ENCODE results near the gene FAM236D. TPM values are rescaled to one million over a fixed set of nuclear protein-coding genes. Genes with fewer than 3 reads are reported as not detected.
"Not testable (repeated sequence)": the region's sequence is repeated elsewhere in the genome, so short reads cannot be mapped to it uniquely, and the experiment has no call there.

Gene FAM236D
- polyA plus RNA-seq, 3 donors: not detected

- H3K9me3 ChIP-seq (replicated peaks in 1 of 2; ENCODE audit: control insufficient read depth in 1 of 2, insufficient read depth in 1 of 2, low read length in 2 of 2); H3K4me2 ChIP-seq (replicated peaks; ENCODE audit: extremely low read depth, low read length, poor library complexity, severe bottlenecking); H3K4me3 ChIP-seq (replicated peaks in 1 of 3; ENCODE audit: low read depth in 2 of 3, low read length in 3 of 3); H3K9me3 Mint-ChIP-seq; DNase-seq; H3K27ac ChIP-seq (ENCODE audit: low read depth in 1 of 2, low read length in 2 of 2); H3K4me1 Mint-ChIP-seq; H3K36me3 ChIP-seq (replicated peaks in 1 of 2; ENCODE audit: control insufficient read depth in 1 of 2, insufficient read depth in 2 of 2, low read length in 2 of 2); H3K4me1 ChIP-seq (ENCODE audit: control insufficient read depth in 1 of 2, insufficient read depth in 2 of 2, low read length in 2 of 2); H3K27me3 Mint-ChIP-seq (ENCODE audit: low read depth in 3 of 3); H3K79me2 ChIP-seq (ENCODE audit: insufficient read depth, low read length); H3K4me3 Mint-ChIP-seq; intact Hi-C loops (cut with micrococcal nuclease); H4K20me1 ChIP-seq (ENCODE audit: insufficient read depth, low read length); H3K27ac Mint-ChIP-seq; H3K27me3 ChIP-seq (ENCODE audit: control insufficient read depth in 2 of 2, insufficient read depth in 2 of 2, low read length in 2 of 2); H3K9ac ChIP-seq (ENCODE audit: insufficient read depth, low read length, poor library complexity, severe bottlenecking); H2AFZ ChIP-seq (ENCODE audit: insufficient read depth, low read depth, low read length, poor library complexity, severe bottlenecking); H3K36me3 Mint-ChIP-seq: not testable (repeated sequence)
- WGBS (ENCODE audit: insufficient coverage): no CpG with 5 or more reads among the region's 6 CpGs
Measured at GRCh38 chrX:72778146-72778545, 29.9 kb downstream of the FAM236D start.

DNA sequence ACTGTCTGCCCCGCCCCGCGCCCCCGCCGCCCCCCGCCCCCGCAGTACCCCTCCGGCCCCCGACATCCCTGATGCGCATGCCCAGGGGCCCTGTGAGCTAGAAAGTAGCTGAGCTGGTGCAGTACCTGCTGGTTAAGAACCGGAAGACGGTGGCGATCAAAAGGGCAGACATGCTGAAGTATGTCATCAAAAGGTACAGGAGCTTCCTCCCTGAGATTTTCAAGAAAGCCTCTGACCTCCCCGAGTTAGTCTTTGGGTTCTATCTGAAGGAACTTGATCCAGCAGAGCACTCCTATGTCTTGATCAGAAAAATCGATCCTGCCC lies 30.6 kb downstream of the FAM236D start:
- H3K36me3 Mint-ChIP-seq; H3K4me3 Mint-ChIP-seq; H3K27ac ChIP-seq (ENCODE audit: low read depth in 1 of 2, low read length in 2 of 2); H3K36me3 ChIP-seq (replicated peaks in 1 of 2; ENCODE audit: control insufficient read depth in 1 of 2, insufficient read depth in 2 of 2, low read length in 2 of 2); H3K4me1 Mint-ChIP-seq; H3K27ac Mint-ChIP-seq; H3K9me3 ChIP-seq (replicated peaks in 1 of 2; ENCODE audit: control insufficient read depth in 1 of 2, insufficient read depth in 1 of 2, low read length in 2 of 2); DNase-seq; H3K9me3 Mint-ChIP-seq; H4K20me1 ChIP-seq (ENCODE audit: insufficient read depth, low read length); H3K27me3 ChIP-seq (ENCODE audit: control insufficient read depth in 2 of 2, insufficient read depth in 2 of 2, low read length in 2 of 2); H3K79me2 ChIP-seq (ENCODE audit: insufficient read depth, low read length); H2AFZ ChIP-seq (ENCODE audit: insufficient read depth, low read depth, low read length, poor library complexity, severe bottlenecking); intact Hi-C loops (cut with micrococcal nuclease); H3K9ac ChIP-seq (ENCODE audit: insufficient read depth, low read length, poor library complexity, severe bottlenecking); H3K4me3 ChIP-seq (replicated peaks in 1 of 3; ENCODE audit: low read depth in 2 of 3, low read length in 3 of 3); H3K27me3 Mint-ChIP-seq (ENCODE audit: low read depth in 3 of 3); H3K4me1 ChIP-seq (ENCODE audit: control insufficient read depth in 1 of 2, insufficient read depth in 2 of 2, low read length in 2 of 2); H3K4me2 ChIP-seq (replicated peaks; ENCODE audit: extremely low read depth, low read length, poor library complexity, severe bottlenecking): not testable (repeated sequence)
- WGBS (ENCODE audit: insufficient coverage): no CpG with 5 or more reads among the region's 15 CpGs

DNA sequence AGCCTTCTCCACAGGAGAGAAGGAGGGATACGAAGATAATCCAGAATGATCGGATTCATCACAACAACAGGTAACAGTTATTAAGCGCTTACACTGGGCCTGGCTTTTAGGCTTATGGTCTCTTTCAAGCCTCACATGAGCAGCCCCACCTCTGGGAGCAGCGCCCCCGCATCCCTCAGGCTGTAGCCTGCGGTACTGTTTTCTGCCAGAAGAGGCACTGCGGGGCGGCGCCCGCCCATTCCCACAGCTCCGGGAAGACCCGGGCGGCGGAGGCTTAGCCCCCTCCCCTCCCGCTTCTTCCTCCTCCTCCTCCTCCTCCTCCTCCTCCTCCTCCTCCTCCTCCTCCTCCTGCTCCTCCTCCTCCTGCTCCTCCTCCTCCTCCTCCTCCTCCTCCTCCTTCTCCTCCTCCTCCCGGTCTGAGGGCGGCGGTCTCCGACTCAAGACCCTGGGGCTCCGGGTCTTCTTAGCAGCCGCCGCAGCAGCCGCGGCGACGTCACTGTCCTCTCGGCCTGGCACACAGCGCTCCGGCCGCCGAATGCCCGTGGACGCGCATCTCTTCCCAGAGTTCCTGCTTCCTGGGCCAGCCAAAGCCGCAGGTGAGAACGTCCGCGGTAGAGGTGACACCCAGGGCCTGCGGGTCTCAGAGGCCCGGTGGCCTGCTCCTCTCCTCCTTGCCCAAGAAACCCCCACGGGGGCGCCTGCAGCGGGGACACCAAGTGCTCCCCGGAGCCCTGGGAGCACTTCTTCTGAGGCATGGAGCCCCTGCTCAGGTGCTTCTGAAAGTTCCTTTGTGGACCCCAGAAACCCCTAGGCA lies 31.1 kb downstream of the FAM236D start, which contains the start of gene DMRTC1B:
DMRTC1B (plus strand) TSS at position 238 of the 814 bp plus-strand sequence. CDS start 68,246 bp downstream, outside the sequence.
- H3K4me3 Mint-ChIP-seq; H3K79me2 ChIP-seq (ENCODE audit: insufficient read depth, low read length); H3K9me3 ChIP-seq (replicated peaks in 1 of 2; ENCODE audit: control insufficient read depth in 1 of 2, insufficient read depth in 1 of 2, low read length in 2 of 2); H3K27me3 Mint-ChIP-seq (ENCODE audit: low read depth in 3 of 3); H3K4me3 ChIP-seq (replicated peaks in 1 of 3; ENCODE audit: low read depth in 2 of 3, low read length in 3 of 3); DNase-seq; H3K4me1 ChIP-seq (ENCODE audit: control insufficient read depth in 1 of 2, insufficient read depth in 2 of 2, low read length in 2 of 2); H3K27me3 ChIP-seq (ENCODE audit: control insufficient read depth in 2 of 2, insufficient read depth in 2 of 2, low read length in 2 of 2); intact Hi-C loops (cut with micrococcal nuclease); H3K27ac ChIP-seq (ENCODE audit: low read depth in 1 of 2, low read length in 2 of 2); H3K36me3 Mint-ChIP-seq; H3K9ac ChIP-seq (ENCODE audit: insufficient read depth, low read length, poor library complexity, severe bottlenecking); H3K36me3 ChIP-seq (replicated peaks in 1 of 2; ENCODE audit: control insufficient read depth in 1 of 2, insufficient read depth in 2 of 2, low read length in 2 of 2); H3K4me1 Mint-ChIP-seq; H3K27ac Mint-ChIP-seq; H3K4me2 ChIP-seq (replicated peaks; ENCODE audit: extremely low read depth, low read length, poor library complexity, severe bottlenecking); H3K9me3 Mint-ChIP-seq; H4K20me1 ChIP-seq (ENCODE audit: insufficient read depth, low read length); H2AFZ ChIP-seq (ENCODE audit: insufficient read depth, low read depth, low read length, poor library complexity, severe bottlenecking): not testable (repeated sequence)
- WGBS (ENCODE audit: insufficient coverage): no CpG with 5 or more reads among the region's 44 CpGs

DNA sequence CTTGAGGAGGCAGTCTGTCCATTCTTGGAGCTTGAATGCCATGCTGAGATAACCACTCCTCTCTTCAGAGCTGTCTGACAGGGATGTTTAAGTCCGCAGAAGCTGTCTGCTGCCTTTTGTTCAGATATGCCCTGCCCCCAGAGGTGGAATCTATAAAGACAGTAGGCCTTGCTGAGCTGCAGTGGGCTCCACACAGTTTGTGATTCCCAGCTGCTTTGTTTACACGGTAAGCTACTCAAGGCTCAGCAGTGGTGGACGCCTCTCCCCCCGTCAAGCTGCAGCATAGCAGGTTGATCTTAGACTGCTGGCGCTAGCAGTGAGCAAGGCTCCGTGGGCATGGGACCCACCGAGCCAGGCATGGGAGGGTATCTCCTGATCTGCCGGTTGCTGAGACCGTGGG lies 47.6 kb downstream of the FAM236D start:
- H3K27me3 Mint-ChIP-seq (ENCODE audit: low read depth in 3 of 3); H3K27ac ChIP-seq (ENCODE audit: low read depth in 1 of 2, low read length in 2 of 2); H2AFZ ChIP-seq (ENCODE audit: insufficient read depth, low read depth, low read length, poor library complexity, severe bottlenecking); H3K27me3 ChIP-seq (ENCODE audit: control insufficient read depth in 2 of 2, insufficient read depth in 2 of 2, low read length in 2 of 2); H3K9me3 ChIP-seq (replicated peaks in 1 of 2; ENCODE audit: control insufficient read depth in 1 of 2, insufficient read depth in 1 of 2, low read length in 2 of 2); H3K4me3 ChIP-seq (replicated peaks in 1 of 3; ENCODE audit: low read depth in 2 of 3, low read length in 3 of 3); H4K20me1 ChIP-seq (ENCODE audit: insufficient read depth, low read length); H3K4me1 Mint-ChIP-seq; H3K79me2 ChIP-seq (ENCODE audit: insufficient read depth, low read length); DNase-seq; intact Hi-C loops (cut with micrococcal nuclease); H3K4me1 ChIP-seq (ENCODE audit: control insufficient read depth in 1 of 2, insufficient read depth in 2 of 2, low read length in 2 of 2); H3K36me3 Mint-ChIP-seq; H3K4me2 ChIP-seq (replicated peaks; ENCODE audit: extremely low read depth, low read length, poor library complexity, severe bottlenecking); H3K27ac Mint-ChIP-seq; H3K9ac ChIP-seq (ENCODE audit: insufficient read depth, low read length, poor library complexity, severe bottlenecking); H3K4me3 Mint-ChIP-seq; H3K36me3 ChIP-seq (replicated peaks in 1 of 2; ENCODE audit: control insufficient read depth in 1 of 2, insufficient read depth in 2 of 2, low read length in 2 of 2); H3K9me3 Mint-ChIP-seq: not testable (repeated sequence)
- no CpG with 5 or more reads among the region's 9 CpGs for WGBS (ENCODE audit: insufficient coverage)
